HG02763 (cell line): Measurements from ENCODE around the gene RFX6.
"Not testable (repeated sequence)": the region's sequence is repeated elsewhere in the genome, so short reads cannot be mapped to it uniquely, and the experiment has no call there.

Source experiments
- ATAC-seq: cut with Tn5 transposase; IDR thresholded peaks from one replicate; pipeline ENCODE4 v1.9.1; 2021; ENCODE audit warnings: mild to moderate bottlenecking, moderate library complexity; ENCODE audit not compliant: unreplicated experiment

The RFX6 gene, protein sequence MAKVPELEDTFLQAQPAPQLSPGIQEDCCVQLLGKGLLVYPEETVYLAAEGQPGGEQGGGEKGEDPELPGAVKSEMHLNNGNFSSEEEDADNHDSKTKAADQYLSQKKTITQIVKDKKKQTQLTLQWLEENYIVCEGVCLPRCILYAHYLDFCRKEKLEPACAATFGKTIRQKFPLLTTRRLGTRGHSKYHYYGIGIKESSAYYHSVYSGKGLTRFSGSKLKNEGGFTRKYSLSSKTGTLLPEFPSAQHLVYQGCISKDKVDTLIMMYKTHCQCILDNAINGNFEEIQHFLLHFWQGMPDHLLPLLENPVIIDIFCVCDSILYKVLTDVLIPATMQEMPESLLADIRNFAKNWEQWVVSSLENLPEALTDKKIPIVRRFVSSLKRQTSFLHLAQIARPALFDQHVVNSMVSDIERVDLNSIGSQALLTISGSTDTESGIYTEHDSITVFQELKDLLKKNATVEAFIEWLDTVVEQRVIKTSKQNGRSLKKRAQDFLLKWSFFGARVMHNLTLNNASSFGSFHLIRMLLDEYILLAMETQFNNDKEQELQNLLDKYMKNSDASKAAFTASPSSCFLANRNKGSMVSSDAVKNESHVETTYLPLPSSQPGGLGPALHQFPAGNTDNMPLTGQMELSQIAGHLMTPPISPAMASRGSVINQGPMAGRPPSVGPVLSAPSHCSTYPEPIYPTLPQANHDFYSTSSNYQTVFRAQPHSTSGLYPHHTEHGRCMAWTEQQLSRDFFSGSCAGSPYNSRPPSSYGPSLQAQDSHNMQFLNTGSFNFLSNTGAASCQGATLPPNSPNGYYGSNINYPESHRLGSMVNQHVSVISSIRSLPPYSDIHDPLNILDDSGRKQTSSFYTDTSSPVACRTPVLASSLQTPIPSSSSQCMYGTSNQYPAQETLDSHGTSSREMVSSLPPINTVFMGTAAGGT

DNA sequence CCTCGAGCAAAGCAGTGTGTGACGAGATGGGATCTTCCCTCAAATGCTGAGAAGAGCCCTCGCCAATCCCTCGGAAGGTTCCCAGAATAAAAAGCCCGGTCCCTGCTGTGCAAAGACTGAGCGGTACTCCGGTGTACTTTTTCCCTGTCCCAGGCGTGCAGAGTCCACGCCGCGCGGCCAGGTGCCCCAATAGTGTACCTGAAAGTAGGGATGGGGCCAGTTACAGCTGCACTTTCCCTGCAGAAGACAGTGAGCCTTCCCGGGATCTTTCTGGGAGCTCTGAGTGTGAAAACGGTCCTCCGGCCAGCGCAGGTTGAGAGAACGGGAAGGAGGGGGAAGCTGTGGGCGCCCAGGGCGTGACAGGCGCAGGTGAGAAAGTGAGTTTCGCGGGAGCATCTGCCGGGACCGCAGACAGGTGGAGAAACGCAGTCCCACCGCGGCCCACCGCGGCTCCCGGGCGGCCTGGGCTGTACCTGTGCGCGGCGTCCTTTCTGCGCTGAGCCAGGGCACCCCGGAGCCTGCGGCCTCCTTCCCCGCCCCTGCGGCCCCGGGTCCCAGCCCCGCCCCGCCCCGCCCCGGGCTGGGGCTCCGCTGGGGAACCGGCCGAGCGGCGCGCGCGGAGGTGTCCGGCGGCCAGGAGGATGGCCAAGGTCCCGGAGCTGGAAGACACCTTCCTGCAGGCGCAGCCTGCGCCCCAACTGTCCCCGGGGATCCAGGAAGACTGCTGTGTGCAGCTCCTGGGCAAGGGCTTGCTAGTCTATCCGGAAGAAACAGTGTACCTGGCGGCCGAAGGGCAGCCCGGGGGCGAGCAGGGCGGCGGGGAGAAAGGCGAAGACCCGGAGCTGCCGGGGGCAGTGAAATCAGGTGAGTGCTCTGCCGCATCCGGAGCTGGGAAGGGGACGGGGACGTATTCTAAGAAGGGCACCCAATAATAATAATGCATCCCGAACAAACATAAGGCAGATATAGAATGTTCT lies at the start of gene RFX6:
Gene RFX6 (plus strand): TSS at position 608 of the 977 bp plus-strand sequence. CDS start 34 bp downstream, at position 642.
- no peak for ATAC-seq

DNA sequence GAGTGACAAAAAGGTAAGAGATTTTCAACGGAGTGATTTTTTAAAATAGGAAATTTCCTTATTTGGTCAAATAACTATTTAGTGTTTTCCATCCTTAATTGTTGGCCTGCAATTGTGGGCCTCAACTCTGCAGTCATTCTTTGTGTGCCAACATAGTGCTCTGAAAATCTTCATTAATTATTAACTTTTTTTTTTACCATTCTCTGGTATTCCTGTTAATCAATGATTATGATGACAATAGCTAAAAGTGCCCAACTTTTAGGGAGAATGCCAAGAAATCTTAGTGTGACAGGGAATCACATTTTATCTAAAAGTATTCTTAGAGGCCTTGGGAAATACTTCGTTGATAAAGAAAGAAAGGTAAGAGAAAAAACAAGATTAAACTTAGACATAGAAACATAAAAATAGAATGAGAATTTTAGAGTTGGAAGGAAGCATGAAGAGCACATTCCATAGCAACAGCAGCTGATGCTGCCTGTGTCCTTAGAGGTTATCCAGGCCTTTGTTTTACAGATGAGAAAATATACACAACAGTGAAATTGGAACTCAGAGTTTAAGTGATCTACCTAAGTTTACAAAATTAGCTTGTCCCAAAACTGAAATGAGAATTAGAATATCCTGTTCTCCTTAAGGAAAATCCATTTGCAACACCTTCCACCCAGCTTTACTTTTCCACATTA lies 49.3 kb upstream of the RFX6 start:
- ATAC-seq, result no peak

DNA sequence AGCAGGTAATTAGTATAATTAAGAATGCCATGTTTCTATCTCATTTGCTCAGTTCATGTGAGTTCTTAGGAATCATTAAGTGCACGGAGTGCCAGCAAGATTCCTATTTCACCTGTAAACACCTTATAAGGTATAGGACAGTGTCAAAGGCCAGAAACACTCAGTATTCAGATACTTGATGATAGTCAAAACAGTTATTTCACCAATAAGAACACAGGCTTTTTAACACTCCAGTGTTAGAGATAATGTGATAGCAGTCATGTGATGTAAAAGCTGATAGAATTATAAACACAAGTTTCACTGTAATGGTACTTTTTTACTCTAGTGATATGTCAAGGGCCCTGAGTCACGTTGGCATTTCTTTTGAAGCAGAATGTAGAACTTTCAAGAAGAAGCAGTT lies 48.1 kb upstream of the RFX6 start, which contains the start of gene GPRC6A:
Gene GPRC6A (minus strand): TSS at position 101 of the 400 bp plus-strand sequence. CDS start 70 bp downstream, at position 31.
- no peak for ATAC-seq

DNA sequence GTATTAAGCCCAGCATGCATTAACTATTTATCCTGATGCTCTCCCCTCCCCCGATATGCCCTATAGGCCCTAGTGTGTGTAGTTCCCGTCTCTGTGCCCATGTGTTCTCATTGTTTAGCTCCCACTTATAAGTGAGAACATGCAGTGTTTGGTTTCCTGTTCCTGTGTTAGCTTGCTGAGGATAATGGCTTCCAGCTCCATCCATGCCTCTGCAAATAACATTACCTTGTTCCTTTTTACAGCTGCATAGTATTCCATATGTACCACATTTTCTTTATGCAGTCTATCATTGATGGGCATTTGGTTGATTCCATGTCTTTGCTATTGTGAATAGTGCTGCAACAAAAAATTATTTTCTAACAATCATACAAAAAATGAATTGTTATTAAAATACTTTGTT lies 42.5 kb upstream of the RFX6 start:
- not testable (repeated sequence) for ATAC-seq

DNA sequence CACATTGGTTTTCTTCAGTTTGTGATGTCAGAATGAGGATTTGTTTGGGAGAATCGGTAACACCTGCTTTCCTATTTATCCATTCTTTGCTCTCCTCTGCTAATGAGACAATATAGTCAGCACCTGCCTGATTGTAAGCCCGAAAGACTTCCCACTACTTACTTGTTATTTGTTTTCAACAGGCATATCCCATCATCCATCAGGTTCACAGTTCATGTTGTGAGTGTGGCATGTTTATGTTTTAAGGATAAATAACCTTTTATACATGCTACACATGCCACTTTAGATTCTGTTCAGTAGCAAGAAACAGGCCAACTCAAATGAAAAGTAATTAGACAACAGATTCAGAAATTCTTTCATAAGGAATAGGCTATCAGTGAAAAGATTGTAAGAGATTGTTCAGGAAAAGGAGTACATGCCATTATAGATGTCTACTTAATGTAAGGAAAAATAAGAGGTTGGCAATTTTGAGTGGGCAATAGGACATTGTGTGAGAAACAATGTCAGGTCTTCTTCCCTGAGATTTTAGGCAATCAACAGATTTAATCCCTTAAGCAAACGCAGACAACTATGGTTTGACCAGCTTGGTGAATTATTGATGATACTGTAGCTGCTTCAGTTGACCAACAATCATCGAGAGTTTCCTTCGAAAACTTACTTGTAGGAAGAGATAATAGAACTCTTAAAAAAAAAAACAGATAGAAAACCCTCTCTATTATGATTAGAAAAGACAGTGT lies 40.3 kb upstream of the RFX6 start:
- ATAC-seq, result no peak

DNA sequence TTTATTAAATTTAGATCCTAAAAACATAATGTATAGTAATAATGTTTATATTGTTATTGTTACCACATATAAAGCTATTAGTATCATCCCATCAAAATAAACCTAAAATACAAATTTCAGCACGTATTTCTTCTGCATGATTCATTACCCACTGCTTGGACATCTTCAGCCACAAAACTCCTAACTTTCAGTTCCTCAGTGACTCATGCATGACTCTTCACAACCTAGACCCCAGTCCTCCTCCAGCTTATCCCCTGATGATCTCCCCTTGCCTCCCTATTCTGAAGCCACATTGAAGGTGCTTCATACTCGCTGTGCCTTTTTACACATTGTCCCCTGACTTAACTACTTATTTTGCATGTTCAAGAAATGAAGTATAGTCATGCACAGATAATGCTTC lies 37.0 kb upstream of the RFX6 start:
- ATAC-seq, result no peak

DNA sequence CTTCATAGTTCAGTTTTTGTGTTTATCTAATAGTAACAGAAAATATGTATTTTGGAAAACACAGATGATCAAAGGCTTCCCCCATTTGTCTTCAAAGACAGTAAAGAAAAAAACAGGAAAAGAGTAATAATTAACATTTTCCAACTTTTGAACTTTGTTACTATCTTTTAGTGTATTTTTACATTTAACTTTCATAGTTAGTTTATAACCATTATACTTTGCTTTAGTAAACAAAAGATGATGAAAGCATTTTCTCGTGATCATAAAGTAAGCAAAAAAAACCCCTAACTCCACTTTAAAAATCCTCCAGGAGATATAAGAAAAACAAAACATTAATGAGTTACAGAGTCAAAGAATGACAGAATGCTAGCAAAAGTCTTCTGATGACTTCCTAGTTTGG lies 34.6 kb upstream of the RFX6 start:
- no peak for ATAC-seq

DNA sequence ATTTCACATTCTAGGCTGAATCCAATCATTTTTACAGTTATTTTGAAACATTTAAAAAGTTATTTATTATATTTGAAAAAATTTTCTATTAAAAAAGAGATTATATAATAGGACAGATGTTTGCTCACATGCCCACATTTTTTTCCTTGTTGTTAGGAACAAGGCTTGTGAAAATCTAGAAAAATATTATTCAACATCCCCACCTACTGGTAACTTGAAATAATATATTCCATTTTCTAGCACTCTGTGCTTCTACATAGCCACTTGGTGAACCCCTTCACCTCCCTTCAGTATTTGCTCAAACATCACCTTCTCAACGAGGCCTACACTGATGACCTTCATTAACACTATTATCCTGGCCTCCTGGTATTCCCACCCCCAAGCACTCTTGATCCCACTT lies 29.8 kb upstream of the RFX6 start:
- no peak for ATAC-seq

DNA sequence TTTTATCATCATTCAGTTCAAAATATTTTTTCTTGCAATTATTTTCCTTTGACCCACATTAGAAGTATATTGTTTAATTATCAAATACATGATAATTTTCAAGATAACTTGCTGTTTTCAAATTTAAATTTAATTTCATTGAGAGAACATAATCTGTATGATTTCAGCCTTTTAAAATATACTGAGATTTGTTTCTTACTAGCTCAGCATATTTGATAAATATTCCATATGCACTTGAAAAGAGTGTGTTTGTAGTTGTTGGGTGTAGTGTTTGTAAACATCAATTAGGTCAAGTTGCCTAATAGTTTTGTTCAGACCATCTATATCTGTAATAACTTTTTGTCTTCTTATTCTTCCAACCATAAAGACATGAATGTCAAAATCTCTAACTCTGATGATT lies 19.0 kb upstream of the RFX6 start:
- no peak for ATAC-seq

DNA sequence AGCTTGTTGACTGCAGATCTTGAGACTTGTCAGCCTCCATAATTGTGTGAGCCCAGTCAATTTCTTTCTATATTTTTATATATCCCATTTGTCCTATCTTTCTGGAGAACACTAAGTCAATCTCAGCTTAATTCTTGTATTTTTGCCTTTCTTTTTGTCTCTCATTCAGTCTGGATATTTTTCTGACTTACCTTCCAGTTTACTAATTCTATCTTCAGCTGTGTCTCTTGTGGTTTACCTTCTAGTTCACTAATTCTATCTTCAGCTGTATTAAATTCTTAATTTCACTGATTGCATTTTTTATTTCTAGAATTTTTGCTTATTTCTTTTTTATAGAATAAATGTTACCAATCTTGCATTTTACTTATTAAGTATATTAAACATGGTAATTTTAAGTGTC lies 17.8 kb upstream of the RFX6 start:
- no peak for ATAC-seq

DNA sequence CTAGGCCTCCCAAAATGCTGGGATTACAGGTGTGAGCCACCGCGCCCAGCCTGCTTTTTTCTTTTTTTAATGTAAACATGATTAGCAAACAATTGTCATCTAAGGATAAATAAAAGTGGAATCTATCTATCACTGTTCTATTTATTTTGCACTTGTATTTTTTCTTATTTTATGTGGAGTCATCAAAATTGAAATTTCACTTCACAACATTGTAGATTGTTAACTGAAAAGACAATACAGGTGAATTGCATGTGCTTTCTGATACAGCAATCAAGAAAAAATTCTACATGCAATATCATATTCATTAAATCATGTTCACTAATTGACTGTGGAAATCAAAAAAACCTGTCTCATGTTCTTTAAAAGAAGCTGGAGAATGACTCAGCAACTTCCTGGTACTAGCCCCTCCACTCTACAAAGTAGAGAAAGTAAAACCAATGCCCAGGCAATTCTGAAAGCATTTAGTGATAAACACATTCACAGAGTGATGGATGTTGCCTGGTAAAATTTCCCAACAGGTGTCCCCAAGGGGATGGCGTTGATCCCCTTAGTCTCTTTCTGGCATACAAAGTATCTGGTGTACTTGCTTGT lies 10.7 kb upstream of the RFX6 start:
- ATAC-seq, result peak; percentile 68

DNA sequence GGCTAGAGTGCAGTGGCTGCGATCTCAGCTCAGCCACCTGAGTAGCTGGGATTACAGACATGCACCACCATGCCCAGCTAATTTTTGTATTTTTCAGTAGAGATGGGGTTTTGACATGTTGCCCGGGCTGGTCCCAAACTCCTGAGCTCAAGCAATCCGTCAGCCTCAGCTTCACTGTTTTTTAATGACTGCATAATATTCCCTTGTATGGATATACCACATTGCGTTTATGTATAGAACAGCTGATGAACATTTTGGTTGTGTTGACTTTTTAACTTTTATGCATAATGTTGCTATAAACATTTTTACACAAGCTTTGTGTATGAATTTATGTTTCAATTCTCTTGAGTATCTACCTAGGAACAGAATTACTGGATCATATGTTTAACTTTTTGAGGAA lies 4.3 kb upstream of the RFX6 start:
- no peak for ATAC-seq

DNA sequence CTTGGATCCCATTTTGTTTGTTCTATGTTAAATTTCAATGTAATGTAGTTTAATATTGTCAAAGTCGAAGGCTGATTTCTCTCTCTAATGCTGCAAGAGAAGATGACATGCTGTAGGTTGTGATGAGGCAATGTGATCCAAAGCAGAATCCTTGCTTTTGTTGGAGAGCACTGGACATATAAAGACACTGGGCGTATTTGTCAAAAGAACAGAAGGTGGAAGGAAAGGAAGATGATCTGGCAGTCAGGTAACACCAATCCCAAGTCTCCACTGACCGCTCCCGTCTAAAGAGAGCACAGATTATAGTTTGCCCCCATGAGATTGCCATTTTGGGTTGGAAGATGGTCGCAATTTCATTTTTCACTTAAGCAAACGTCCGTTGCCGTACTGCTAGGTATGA lies 935 bp upstream of the RFX6 start:
- ATAC-seq, result no peak

DNA sequence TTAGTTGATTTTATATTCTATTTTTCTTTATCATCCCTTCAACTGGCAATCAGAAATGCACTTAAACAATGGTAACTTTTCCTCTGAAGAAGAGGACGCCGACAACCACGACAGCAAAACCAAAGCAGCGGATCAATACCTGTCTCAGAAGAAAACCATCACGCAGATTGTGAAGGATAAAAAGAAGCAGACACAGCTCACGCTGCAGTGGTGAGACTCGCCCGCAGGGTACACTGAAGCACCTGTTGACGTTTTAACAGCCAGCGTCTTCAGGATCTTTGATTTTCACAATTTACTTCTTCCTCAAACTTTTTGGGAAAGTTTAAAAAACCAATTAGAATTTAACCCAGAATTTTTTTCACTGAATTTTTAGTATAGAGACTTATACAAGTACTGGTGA lies 701 bp downstream of the RFX6 start:
- ATAC-seq, result no peak

DNA sequence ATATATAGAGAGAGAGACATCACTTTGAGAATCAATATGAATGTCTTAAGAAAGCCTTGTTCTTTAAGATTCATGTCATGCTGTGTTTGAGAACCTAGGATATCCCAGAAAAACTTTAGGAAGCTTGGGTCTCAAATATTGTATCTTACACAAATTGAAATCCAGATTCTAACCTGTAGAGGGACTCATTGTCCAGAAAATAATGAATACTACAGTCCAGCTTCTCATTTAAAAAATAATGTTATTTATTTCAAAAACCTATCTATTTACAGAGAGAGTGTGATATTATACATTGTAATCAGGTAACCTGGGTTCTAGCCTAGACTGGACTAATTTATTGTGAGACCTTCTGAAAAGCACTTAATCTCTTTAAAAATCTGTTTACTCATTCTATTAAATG lies 4.2 kb downstream of the RFX6 start:
- no peak for ATAC-seq

DNA sequence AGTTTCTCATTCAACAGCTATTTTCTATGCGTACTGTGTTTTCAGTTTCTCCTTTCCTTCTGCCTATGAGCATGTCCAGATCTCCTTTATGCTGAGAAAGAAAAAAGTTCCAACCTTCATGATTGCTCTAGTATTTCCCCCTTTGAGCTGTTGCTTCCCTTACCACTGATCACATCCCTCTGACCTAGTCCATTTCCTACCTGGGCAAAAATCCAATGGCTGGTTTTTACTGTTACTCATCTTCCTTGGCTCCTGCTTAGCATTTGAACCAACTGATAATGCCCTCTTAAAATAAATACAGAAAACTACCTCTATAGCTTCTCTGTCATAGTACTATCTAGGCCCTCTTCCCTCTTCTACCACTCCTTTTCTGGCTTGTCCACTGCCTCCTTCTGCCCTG lies 6.0 kb downstream of the RFX6 start:
- ATAC-seq, result no peak

DNA sequence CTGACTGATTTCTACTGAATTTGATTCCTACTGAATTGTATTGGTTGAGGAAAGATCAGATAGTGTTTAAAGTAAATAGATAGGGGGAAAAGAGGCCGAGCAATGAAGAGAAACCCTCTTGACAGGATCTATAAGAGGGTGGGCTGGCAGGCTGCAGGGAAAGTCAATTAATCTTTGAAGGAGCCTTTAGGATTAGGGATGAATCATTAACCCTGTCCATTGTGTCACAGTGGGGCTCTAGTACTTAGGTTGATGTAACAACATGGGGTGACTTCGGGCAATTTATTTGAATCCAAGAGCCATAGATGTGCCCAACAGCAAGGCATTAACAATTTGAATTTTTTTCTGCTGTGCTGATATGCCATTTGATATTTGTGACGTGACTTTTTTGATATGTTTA lies 7.5 kb downstream of the RFX6 start:
- ATAC-seq, result no peak

DNA sequence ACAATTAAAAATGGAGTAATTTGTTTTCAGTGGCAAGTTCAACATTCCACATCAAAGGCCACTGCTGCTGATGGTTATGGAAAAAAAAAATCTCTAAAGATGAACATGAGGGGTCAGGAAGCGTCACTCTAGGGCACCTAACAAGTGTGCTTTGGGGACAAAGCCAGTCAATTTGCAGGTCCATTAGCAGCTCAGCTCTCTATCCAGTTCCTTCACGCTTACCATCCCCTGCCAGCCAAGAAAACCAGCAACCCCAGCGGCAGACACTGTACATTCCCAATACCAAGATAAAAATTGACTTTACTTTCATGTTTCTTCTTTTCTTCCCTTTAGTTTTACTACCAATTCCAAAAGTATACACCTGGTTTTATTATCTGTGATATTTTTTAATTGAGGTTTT lies 10.1 kb downstream of the RFX6 start:
- no peak for ATAC-seq

DNA sequence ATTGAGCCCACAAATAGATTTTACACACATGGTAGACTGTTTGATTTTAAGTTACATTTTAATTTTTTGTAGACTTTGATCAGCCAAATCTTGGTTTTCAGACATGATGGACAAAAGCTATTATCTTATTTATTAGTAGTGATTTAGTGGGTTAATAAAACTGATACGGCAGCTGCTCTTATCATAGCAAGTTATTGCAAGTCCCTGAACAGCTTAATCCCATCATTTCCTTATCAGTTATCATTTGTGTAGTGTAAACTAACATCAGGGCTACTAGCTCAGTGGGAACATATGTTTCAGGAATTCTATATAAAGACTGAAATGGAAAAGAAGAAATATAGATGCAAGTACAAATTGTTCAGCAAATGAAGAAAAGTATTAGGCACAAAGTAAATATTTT lies 10.9 kb downstream of the RFX6 start:
- ATAC-seq, result no peak
